HG02759 (cell line): ENCODE results near the gene UNC13C.
"Not testable (repeated sequence)": the region's sequence is repeated elsewhere in the genome, so short reads cannot be mapped to it uniquely, and the experiment has no call there.

Experiments used
- ATAC-seq: cut with Tn5 transposase; IDR thresholded peaks from one replicate; pipeline ENCODE4 v1.9.1; 2021; ENCODE audit warnings: mild to moderate bottlenecking, moderate library complexity; ENCODE audit not compliant: unreplicated experiment

UNC13C gene

DNA sequence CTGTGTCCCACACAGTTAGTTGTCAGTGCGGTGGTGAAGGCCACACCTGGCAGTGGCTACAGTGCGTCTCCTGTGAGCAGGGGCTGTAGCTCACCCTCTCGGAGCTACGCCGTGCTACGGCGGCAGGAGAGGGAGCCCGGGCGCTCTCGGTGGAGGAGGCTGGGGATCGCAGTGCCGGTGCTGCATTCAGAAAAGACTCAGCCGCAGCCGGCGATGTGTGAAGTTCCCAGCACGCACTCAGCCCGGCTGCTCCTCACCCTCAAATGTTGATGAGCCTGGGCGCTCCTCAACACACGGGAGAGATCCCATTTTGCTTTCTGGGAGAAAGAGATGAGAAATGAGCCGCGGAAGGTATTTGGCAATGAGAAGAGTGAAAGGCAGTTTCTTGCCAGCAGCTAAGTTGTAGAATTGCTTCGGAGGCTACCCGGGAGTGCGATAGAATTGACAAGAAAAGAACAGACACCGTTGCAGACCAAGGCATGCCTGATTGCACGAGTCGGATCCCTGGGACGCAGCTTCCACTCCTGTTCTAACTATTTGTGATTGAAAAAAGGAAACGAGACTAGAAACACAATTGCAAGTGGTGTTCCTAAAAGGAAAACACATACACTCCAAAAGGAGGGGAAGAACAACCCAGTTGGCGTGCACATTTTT lies at the start of gene UNC13C:
TSS of gene UNC13C (plus strand) at position 189 of the 654 bp plus-strand sequence. CDS start 34,463 bp downstream, outside the sequence.
- no peak for ATAC-seq

- ATAC-seq, result no peak
Observed at GRCh38 chr15:53936137-53936536, 42.1 kb upstream of the UNC13C start.

GRCh38 chr15:53937632-53938031 lies 40.6 kb upstream of the UNC13C start:
- ATAC-seq, result not testable (repeated sequence)

GRCh38 chr15:53950572-53950971 lies 27.7 kb upstream of the UNC13C start:
- no peak for ATAC-seq

GRCh38 chr15:53955396-53955795 lies 22.8 kb upstream of the UNC13C start:
- no peak for ATAC-seq

GRCh38 chr15:53962646-53963561 lies 15.3 kb upstream of the UNC13C start:
- no peak for ATAC-seq

DNA sequence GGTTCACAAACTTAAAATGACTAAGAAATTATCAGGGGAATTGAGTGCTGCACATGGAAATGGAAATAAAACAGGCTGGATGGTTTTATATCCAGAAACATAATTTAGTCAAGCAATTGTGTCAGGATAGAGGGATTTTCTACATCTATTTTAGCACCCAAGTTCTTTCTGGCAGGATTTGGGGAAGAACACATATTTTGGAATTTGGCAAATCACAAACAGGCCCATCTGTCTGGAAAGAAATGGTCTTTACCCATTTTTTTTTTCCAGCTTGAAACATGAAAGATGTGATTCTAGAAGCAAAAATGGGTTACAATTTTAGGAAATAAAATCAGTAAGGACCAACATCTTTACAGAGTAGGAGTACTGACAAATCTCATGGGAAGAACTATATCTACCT lies 14.4 kb upstream of the UNC13C start:
- ATAC-seq, result no peak

- no peak for ATAC-seq
Observed at GRCh38 chr15:53974121-53974520, 4.1 kb upstream of the UNC13C start.

DNA sequence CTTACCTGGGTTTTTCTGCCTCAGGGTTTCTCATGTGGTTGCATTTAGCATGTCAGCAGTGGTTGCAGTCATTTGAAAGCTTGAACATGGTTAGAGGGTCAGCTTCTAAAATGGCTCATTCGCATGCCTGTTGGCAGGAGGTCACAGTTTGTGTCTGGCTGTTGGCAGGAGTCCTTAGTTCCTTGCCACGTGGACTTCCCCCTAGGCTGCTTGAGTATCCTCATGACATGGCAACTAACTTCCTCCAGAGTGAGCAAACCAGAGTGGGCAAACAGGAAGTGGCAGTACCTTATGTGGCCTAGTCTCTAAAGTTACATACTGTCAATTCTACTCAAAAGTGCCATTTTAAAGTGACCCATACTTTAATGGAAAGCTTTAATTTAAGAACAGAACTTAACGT lies 3.4 kb upstream of the UNC13C start:
- no peak for ATAC-seq

GRCh38 chr15:53976844-53977392 lies 1.3 kb upstream of the UNC13C start:
- no peak for ATAC-seq

DNA sequence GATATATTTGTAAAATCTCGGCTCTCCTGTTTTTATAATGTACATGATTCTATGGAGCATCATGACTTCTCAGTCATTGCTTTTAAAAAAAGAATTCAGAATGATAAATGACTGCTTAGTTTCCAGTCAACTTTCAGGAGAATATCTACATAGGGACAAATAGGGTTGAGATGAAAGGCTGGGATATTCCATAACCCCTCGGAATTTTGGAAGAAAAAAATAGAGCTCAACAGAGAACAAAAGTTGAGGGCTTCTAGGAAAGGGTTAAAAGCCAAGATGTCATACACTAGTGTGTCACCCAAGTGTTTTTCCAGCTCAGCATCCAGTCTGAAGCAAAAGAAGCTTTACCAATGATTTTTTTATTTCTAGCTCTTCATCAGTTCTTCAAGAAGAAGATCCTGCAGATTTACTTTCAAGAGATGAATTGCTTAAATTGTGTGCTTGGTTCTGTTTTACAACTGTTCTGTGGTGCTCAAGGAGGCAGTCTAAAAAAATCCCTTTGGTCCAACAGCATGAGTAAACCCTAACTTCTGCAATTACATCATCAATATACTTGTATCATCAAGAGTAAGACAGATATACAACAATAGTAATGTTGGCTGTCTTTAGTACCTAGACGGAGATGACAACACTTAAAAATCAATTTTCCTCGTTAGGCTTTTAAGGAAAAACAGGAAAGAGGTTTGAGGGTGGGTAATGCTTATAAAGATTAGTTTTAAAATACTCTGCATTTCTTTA lies 979 bp downstream of the UNC13C start:
- ATAC-seq, result no peak

- ATAC-seq, result no peak
Observed at GRCh38 chr15:53980021-53980420, 1.8 kb downstream of the UNC13C start.

DNA sequence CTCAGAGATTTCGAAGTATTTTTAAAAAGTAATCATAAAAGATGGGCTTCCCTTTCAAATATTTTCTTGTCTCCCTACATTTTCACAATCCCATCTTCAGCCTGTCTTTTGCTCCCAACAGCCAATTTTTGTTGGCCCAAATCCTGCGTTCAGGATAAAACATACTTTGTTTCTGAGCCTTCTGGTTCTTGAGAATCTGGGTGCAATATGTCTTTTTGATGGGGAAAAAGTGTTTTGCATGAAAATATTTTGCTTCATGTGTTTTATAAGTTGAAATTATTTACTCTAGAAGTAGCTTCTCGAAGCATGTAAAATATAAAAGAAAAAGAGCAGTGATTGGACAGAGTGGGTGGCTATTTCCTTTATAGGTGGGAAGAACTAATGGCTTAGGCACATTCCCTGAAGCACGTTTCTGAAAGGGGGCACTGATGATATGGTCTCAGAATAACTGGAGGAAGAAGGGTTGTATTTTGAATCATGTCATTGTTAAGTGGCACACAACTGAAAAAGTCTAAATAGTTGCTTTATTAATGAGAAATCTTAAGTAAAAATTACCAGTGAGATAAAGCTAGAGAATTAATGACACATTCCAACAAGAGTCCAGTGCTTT lies 3.9 kb downstream of the UNC13C start:
- ATAC-seq, result no peak

GRCh38 chr15:53982876-53983275 lies 4.6 kb downstream of the UNC13C start:
- ATAC-seq, result no peak

DNA sequence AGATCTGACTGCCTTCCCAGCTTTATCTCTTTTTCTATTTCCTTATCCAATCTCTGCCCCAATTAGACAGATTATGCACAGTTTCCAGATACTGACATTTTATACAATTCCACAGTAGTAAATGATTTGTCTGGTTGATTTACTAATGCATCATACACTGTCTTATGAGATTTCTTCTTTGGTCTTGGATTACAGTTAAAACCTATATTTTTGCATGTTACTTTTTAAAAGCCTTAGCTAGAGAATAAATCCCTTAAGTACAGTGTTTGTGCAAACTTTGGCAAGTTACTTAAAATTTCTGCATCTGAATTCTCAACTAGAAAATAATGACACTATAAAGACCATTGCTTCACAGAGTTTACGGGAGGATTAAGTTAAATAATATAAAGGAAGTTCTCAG lies 6.0 kb downstream of the UNC13C start:
- ATAC-seq, result no peak

DNA sequence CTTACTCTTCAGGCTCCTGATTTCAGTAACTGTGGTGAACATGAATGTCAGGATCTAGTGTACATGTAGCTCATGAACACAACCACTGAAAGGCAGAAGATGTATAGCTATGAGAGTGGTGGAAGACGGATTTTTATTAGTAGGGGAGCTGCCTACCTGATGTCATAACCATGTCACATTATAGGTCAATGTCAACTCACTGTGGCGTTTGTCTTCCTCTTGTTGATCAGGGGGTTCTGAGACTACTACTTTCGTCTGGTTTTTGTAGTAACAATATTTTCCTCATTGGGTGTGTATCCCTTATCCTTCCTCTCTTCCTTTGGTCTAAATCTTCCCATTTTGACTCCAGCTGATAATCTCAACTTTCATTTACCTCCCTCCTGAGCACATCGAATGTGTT lies 7.3 kb downstream of the UNC13C start:
- no peak for ATAC-seq

- ATAC-seq, result no peak
Observed at GRCh38 chr15:53987480-53987879, 9.2 kb downstream of the UNC13C start.

DNA sequence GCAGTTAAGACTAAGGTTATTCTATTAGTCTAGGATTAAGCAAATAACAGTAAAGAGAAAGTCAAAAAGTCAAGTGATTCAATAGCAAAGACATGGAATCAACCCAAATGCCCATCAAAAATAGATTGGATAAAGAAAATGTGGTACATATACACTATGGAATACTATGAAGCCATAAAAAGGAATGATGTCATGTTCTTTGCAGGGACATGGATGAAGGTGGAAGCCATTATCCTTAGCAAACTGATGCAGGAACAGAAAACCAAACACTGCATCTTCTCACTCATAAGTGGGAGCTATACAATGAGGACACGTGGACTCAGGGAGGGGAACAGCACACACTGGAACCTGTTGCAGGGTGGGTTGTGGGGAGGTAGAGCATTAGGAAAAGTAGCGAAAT lies 29.0 kb downstream of the UNC13C start:
- ATAC-seq, result no peak

DNA sequence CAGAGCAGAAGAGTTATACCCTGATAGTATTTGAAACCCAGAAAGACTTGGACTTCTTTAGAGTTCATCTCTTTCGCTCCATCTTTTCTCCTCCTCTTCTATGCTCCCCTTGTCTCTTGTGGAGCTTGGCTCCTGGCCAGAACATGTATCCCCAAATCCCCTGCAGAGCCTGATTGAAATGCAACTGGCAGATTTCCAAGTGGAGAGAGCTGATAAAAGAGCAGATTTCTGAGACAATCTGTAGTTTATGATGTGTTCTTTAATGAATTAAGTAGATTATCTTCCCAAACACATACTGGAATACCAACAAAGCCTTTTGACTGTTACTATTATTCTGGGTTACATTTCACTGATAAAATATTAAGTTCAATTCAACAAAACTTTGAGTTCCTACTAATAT lies 33.4 kb downstream of the UNC13C start:
- ATAC-seq, result no peak

DNA sequence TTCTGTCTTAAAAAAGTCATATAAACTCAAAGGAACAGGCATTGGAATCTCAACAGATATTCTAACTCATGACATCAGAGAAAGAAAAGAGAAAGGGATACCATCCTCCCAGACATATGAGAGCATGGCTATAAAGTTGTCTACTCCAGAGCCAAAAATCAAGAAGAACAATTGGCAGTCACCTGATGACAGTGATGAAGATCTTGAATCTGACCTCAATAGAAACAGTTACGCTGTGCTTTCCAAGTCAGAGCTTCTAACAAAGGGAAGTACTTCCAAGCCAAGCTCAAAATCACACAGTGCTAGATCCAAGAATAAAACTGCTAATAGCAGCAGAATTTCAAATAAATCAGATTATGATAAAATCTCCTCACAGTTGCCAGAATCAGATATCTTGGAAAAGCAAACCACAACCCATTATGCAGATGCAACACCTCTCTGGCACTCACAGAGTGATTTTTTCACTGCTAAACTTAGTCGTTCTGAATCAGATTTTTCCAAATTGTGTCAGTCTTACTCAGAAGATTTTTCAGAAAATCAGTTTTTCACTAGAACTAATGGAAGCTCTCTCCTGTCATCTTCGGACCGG lies 35.9 kb downstream of the UNC13C start:
- ATAC-seq, result no peak
